ENCODE results near the gene KLF11. TPM values are rescaled to one million over a fixed set of nuclear protein-coding genes. Genes with fewer than 3 reads are reported as not detected.
"Not testable (repeated sequence)": the region's sequence is repeated elsewhere in the genome, so short reads cannot be mapped to it uniquely, and the experiment has no call there.

KLF11 gene
- total and polyA plus RNA-seq, 2 of the 8 experiments (the other 6 are each of a cell fraction or from before 2014, with no cell fraction given), result 6.4 to 10.1 TPM

DNA sequence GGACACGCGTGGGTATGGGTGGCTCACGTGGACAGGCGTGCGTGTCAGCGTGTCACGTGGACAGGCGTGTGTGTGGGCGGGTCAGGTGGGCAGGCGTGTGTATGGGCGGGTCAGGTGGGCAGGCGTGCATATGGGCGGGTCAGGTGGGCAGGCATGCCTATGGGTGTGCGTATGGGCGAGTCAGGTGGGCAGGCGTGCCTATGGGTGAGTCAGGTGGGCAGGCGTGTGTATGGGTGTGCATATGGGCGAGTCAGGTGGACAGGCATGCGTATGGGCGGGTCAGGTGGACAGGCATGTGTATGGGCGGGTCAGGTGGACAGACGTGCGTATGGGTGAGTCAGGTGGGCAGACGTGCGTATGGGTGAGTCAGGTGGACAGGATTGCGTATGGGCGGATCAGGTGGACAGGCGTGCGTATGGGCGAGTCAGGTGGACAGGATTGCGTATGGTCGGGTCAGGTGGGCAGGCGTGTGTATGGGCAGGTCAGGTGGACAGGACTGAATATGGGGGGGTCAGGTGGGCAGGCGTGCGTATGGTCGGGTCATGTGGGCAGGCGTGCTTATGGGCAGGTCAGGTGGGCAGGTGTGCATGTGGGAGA, 30.9 kb upstream of the KLF11 start:
- H3K9ac ChIP-seq (replicated peaks in 1 of 4; ENCODE audit: extremely low read depth in 1 of 4, low read depth in 3 of 4, low read length in 3 of 4); H3K4me3 ChIP-seq (ENCODE audit: extremely low read depth in 1 of 4, insufficient read depth in 2 of 4, low read depth in 3 of 4, low read length in 4 of 4); H2BK20ac ChIP-seq (ENCODE audit: low read length); H2AFZ ChIP-seq (ENCODE audit: low read length); H3K14ac ChIP-seq (ENCODE audit: insufficient read length); H3K27ac ChIP-seq (ENCODE audit: low read depth, low read length); H3K4me2 ChIP-seq (ENCODE audit: insufficient read depth in 1 of 2, low read depth in 2 of 2, low read length in 2 of 2); CTCF ChIA-PET (ENCODE audit: partially characterized antibody); H4K8ac ChIP-seq (ENCODE audit: extremely low read depth, insufficient read depth, low read length); H3K36me3 ChIP-seq (ENCODE audit: control insufficient read depth in 2 of 4, insufficient read depth in 4 of 4, low read length in 3 of 4); H3K23ac ChIP-seq (ENCODE audit: insufficient read length); FAIRE-seq; H4K5ac ChIP-seq (ENCODE audit: insufficient read length, low read depth, low read length); H3K79me2 ChIP-seq (ENCODE audit: control insufficient read depth in 1 of 2, insufficient read depth in 2 of 2, low read length in 2 of 2); H3K9me3 ChIP-seq (ENCODE audit: insufficient read depth in 2 of 2, low read depth in 1 of 2, low read length in 1 of 2); H2BK5ac ChIP-seq (ENCODE audit: low read depth, low read length); H3K23me2 ChIP-seq (ENCODE audit: low read depth, low read length); H2BK12ac ChIP-seq (ENCODE audit: low read depth, low read length); H4K20me1 ChIP-seq (replicated peaks in 1 of 2; ENCODE audit: control insufficient read depth in 1 of 2, insufficient read depth in 2 of 2, low read length in 2 of 2); H3K79me1 ChIP-seq (ENCODE audit: low read depth, low read length); DNase-seq (ENCODE audit: low read depth in 1 of 2, low spot score in 2 of 2); H3K56ac ChIP-seq (replicated peaks; ENCODE audit: insufficient read length, low read depth, low read length); H3K27me3 ChIP-seq (replicated peaks in 1 of 4; ENCODE audit: control insufficient read depth in 3 of 4, extremely low read depth in 1 of 4, insufficient read depth in 3 of 4, low read length in 3 of 4); H2AK5ac ChIP-seq (ENCODE audit: low read depth, low read length); POLR2A ChIA-PET (ENCODE audit: partially characterized antibody); H4K91ac ChIP-seq (replicated peaks; ENCODE audit: insufficient read length, low read length); H3K18ac ChIP-seq (ENCODE audit: extremely low read depth, low read length); H2BK15ac ChIP-seq (ENCODE audit: low read length); H2BK120ac ChIP-seq (replicated peaks; ENCODE audit: low read depth, low read length); H3K4me1 ChIP-seq (replicated peaks in 1 of 4; ENCODE audit: control insufficient read depth in 3 of 4, insufficient read depth in 4 of 4, low read length in 3 of 4); H3K4ac ChIP-seq (replicated peaks; ENCODE audit: insufficient read length, low read depth, low read length): not testable (repeated sequence)
- 94% methylated on average over 29 of the region's 37 CpGs; no CpG with 5 or more reads in 1 of the 2 experiments for WGBS, 2 experiments (ENCODE audit: extremely low coverage in 1 of 2, insufficient coverage in 1 of 2, insufficient read length in 1 of 2, insufficient replicate concordance in 2 of 2, low coverage in 1 of 2, low lambda C conversion rate in 2 of 2, missing lambda C conversion rate in 1 of 2)
